Esophagus mucosa (tissue), 1 donor: Measurements from ENCODE around the gene NDUFAF8. TPM values are rescaled to one million over a fixed set of nuclear protein-coding genes. Genes with fewer than 3 reads are reported as not detected.

Experiments
- ATAC-seq: fragments of 200-7000 bp; cut with Tn5 transposase; one replicate; pipeline ENCODE4 v1.9.1; 2020
- total RNA-seq: library from RNA; stranded (reverse); gene quantifications from one replicate; pipeline ENCODE4 v1.2.4, GENCODE V29; 2023
- donor health status: DM: yes; HTN: yes; CAD: no.

The NDUFAF8 gene
- total RNA-seq, 1 donor from 2014 or later: 41.2 TPM

DNA sequence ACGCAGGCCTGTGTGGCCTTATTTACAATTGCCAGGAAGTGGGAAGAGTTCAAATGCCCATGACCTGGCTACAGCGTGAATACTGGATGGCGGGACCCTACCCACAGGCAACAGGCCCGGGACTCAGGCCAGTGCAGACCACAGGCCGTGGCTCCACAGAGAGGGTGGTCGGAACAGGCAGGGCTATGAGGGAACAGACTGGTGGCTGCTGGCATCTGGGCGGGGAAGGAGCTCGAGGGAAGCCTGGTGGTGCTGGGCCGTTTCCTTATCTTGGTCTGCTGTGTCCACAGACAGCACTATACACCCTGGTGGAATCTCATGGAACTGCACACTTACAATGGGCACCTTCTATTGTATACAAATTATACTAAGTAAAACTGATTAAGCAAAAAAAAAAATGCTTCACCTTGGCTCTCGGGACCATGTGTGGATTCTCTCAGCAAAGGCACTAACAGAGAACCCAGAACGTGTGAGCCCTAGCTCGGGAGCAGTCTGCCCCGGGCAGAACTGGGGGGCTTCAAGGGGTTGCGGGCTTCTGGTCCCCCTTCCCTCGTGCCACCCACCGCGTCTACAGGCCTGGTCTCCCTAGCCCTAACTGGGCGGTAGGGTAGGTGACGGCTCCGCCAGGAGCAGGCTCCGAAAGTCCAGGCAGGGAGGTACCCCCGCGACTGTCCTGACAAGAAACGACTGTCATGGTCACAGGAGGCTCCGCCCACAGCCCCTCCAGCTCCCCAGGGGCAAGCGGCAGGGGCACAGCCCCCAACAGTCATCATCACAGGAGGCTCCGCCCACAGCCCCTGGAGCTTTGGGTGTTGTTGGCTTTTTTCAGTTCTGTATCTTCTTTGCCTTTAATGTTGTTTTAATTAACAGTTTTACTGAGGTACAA lies 38.2 kb upstream of the NDUFAF8 start:
- ATAC-seq: peak; percentile 68

DNA sequence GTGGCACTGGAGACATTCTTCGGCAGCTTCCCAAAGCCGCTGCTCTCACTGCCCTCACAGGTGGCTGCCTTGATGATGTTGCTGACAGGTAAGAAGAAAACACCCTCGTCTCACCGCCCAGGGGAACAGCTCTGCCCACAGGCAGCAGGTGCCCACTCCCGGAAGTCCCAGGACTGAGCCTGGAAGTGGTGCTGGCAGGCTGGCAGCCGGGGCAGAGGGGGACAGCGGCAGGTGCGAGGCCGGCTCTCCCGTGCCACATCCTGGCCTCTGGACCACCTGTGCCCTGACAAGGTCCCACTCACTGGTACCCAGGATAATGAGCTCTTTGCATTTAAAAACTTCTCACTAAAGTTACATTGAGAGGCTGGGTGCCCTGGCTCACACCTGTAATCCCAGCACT lies 36.8 kb upstream of the NDUFAF8 start:
- no peak for ATAC-seq

DNA sequence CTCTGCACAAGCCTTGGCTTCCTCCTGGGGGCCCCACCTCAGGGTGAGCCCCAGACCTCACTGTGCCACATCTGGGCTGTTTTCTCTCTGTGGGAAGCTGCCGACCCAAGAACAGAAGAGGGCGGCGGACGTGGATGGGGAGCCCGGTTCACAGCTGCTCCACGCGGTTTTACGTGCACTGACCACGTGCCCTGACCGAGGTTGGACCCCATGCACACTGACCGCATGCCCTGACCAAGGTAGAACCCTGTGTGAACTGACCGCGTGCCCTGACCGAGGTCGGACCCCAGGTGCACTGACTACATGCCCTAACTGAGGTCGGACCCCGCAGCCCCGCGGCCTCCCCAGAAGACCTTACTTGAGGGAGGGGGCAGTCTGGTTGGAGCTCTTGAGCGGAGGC lies 36.0 kb upstream of the NDUFAF8 start:
- ATAC-seq: no peak

DNA sequence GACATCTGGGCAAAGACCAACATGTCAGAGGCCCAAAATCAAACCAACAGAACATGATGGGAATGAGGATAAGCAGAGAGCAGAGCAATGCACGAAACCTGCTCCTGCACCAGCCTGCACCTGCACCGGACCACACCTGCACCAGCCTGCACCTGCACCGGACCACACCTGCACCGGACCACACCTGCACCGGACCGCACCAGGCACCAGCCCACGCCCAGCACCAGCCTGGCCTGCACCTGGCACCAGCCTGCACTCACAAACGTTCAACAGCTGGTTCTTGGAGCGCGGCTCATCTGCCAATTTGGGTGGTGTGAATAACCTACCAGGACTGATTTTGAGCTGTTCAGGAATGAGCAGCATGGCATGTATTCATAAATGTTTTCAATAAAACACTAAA lies 34.5 kb upstream of the NDUFAF8 start:
- ATAC-seq: peak; percentile 24

DNA sequence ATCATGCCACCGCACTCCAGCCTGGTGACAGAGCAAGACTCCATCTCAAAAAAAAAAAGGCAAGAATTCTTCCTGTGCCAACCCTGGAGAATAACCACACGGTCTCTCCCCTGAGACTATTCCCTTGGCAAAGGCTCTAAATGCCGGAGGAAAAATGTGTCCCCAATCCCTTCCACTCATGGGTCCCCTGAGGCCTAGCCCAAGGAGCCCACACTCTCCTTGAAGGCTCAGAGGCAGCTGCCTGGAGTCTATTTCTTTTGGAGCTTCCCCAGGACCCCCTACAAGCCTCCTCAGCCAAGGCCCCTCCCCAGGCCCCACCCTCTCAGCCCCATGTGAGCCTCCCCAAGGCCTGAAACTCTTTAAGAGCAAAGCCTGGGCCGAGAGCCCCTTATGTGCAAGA lies 33.0 kb upstream of the NDUFAF8 start:
- no peak for ATAC-seq

GRCh38 chr17:81206657-81207056 lies 32.5 kb upstream of the NDUFAF8 start:
- ATAC-seq: peak; percentile 37

DNA sequence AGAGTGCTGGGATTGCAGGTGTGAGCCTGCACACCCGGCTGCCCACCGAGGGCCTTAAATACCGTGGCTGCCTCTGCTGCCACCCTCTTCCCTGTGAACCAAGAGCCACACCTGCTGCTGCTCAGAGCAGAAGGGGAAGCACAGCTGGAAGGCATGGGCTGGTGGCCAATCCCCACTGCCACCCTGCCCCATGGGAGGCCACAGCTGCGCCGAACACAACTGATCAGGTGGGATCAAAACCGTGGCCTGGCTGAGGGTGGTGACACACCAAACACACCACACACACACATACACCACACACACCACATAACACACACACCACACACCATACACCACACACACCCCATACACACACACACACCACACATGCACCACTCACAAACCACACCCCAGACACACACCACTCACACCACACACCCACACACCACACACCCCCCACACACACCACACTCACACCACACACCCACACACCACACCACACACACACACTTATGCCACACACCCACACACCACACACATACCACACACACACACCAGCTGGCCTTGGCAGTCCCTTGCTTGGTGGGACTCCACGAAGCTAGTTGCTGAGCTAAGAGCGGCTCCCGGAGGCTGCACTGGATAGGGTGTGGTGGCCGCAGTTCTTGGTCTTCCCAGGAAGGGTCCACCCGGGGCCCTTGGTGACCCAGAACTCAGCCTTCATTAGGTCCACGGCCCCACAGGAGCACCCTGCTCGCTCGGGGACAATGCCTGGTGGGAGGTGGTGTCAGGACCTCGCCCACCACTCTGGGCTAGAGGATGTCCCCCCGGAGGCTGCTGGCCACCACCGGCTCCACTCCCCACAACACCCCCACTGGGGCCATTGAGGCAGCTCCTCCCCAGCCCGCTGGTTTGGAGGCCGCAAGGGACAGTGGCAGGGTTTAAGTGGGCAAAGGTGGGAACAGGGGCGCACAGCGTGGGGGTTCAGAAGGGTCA lies 31.2 kb upstream of the NDUFAF8 start:
- no peak for ATAC-seq

DNA sequence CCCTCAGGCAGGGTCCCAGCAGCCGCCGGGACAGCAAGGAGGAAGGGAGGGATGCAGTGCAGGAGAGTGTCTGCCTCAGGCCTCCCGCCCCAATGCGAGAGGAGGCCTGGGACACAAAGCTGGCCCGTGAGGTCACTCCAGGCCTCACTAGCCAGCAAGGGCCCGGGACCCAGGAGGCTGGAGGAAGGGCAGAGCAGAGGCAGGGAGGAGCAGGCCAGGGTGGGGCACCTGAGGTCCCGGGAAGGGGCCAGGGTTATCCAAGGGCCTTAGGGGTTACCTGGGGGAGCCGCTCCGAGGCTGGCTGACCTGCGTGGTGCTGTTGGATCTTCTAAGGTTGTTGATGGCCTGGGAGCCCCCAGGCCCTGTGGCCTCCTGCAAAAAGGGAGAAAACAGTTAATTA lies 30.5 kb upstream of the NDUFAF8 start:
- no peak for ATAC-seq

GRCh38 chr17:81209141-81209540 lies 30.0 kb upstream of the NDUFAF8 start:
- ATAC-seq: no peak

GRCh38 chr17:81210466-81210865 lies 28.7 kb upstream of the NDUFAF8 start:
- ATAC-seq: no peak

GRCh38 chr17:81210868-81211267 lies 28.2 kb upstream of the NDUFAF8 start:
- ATAC-seq: no peak

DNA sequence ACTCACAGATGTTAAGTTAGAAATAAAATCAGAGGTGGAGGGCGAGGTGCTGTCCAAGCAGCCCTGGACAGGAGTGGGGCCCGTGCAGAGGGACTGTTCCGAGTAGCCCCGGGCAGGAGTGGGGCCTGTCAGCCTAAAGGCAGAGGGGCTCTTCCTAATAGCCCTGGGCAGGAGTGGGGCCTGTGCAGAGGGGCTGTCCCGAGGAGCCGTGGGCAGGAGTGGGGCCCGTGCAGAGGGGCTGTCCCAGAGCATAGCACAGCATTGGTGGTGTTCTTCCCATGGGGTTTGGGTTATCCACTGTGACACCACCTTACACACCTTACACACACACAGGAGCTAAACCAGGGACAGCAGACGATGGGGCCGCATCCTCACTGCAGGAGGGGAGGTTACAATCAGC lies 26.8 kb upstream of the NDUFAF8 start:
- ATAC-seq: peak; percentile 9

- no peak for ATAC-seq
Measured at GRCh38 chr17:81213978-81214377, 25.1 kb upstream of the NDUFAF8 start.

GRCh38 chr17:81217491-81217890 lies 21.6 kb upstream of the NDUFAF8 start:
- no peak for ATAC-seq

- no peak for ATAC-seq
Measured at GRCh38 chr17:81218459-81218858, 20.7 kb upstream of the NDUFAF8 start.

DNA sequence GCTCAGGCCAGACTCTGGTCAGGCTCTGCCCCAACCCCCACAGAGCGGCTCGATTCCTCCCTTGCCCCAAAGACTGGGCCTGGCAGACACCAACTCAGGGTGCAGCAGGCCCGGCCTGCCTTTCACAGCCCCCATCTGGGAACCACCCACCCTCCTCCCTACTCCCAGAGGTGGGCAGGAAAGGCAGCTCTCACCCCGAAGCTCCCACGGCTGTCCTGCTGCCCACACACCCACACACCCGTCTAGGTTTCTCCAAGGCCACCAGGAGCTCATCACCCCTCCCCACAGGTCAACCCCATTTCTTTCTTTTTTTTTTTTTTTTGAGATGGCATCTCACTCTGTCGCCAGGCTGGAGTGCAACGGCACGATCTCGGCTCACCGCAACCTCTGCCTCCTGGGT lies 20.1 kb upstream of the NDUFAF8 start:
- ATAC-seq: no peak

DNA sequence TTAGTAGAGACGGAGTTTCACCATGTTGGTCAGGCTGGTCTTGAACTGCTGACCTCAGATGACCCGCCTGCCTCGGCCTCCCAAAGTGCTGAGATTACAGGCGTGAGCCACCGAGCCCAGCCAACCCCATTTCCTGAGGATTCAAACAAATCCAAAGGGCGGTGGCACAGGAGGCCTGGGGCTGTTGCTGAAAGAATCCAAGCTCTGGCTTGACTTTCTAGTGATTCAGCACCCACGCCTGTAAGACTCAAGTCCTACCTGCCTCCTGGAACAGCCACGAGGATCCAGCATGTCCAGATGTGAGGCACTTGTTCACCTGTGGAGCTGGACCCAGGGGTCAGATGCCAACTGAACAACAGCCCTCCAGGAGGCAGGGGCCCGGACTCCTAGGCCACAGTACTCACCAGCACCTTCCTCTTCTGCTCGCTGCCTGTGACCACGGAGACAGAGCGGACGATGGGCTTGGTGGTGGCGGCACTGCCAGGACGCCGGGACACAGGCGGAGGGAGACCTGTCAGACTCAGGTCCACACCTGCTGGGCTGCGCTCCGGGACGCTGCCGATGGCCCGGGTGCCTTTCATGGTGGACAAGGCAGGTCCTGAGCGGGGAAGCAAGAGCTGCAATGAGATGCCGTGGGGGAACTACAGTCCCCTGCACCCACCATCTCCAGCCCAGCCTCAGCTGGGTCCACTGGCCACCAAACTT lies 19.5 kb upstream of the NDUFAF8 start:
- no peak for ATAC-seq

GRCh38 chr17:81221371-81221841 lies 17.7 kb upstream of the NDUFAF8 start:
- no peak for ATAC-seq

- peak; percentile 12 for ATAC-seq
Measured at GRCh38 chr17:81221842-81222619, 17.1 kb upstream of the NDUFAF8 start.

DNA sequence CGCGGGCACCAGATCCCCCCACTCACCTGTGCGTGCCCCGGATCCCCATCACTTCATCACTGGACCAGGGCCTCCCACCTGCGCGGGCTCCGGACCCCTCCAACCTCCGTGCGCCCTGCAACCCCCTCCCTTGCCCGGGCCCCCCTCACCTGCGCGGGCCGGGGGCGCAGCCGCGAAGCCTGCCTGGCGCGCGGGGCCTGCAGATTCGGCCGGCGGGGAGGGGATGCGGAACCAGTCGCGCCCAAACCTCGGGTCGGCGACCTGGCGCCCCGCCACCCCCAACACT lies 16.6 kb upstream of the NDUFAF8 start:
- peak; percentile 2 for ATAC-seq

DNA sequence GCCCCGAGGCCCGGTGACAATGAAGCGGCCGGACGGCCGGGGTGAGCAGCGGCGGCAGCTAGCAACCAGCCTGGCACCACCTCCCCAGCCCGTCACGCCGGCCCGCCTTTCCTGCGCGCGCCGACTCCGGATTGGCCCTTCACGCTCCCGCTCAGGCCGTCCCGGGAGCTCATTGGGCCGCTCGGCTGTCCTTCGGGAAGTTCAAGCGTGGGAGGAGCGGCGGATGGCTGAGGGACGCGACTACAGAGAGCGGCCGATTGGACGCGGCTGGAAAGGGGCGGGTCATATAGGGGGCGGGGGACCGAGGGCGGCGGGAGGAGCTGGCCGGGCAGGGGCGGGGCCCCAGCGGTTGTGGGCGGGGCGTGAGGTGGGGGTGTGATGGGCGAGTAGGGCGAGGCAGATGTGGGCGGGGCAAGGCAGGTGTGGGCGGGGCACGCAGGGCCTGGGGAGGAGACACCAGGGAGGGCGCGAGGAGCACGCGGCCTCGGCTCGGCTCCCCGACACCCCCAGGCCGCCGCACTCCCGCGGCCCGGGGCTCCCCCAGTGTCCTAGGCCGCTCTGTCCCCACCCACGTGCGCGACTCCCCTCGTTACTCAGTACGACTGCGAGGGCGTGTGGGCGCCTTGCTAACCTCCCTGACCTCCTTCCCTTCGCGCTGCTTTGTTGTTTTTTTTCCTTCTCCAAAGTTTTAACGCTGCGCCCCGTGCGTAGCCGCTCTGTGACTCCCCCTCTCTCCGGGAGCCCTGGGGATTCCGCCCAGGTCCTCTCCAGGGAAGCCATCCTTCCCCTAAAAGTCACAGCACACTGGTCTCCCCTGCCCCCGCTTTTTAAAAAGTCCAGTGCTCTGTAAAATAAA lies 16.0 kb upstream of the NDUFAF8 start, which contains the start of gene CEP131:
TSS of gene CEP131 (minus strand) at position 60 of the 856 bp plus-strand sequence. CDS start 2,909 bp downstream, outside the sequence.
- peak; percentile 97 for ATAC-seq
